GM18511 (cell line): Measurements from ENCODE around the gene PWP1.

ENCODE experiments used
- ATAC-seq: cut with Tn5 transposase; IDR thresholded peaks from one replicate; pipeline ENCODE4 v1.9.1; 2021; ENCODE audit warnings: mild to moderate bottlenecking, moderate library complexity; ENCODE audit not compliant: unreplicated experiment

PWP1 gene

GRCh38 chr12:107685360-107686248 lies at the start of gene PWP1:
Gene PWP1 (plus strand): TSS chr12:107685799. CDS start chr12:107685900, 101 bp downstream.
- peak; percentile 93 for ATAC-seq

GRCh38 chr12:107641154-107641553 lies 44.4 kb upstream of the PWP1 start:
- no peak for ATAC-seq

- no peak for ATAC-seq
These were observed 43.4 kb upstream of the PWP1 start for GRCh38 chr12:107642240-107642639.

- ATAC-seq = no peak
These were observed 39.8 kb upstream of the PWP1 start for GRCh38 chr12:107645630-107646333.

- ATAC-seq = no peak
These were observed 39.2 kb upstream of the PWP1 start for GRCh38 chr12:107646436-107646835.

- no peak for ATAC-seq
These were observed 35.9 kb upstream of the PWP1 start for GRCh38 chr12:107649661-107650061.

GRCh38 chr12:107650977-107651376 lies 34.6 kb upstream of the PWP1 start:
- ATAC-seq = no peak

- no peak for ATAC-seq
These were observed 33.8 kb upstream of the PWP1 start for GRCh38 chr12:107651571-107652449.

- ATAC-seq = no peak
These were observed 32.1 kb upstream of the PWP1 start for GRCh38 chr12:107653519-107653918.

GRCh38 chr12:107654873-107655272 lies 30.7 kb upstream of the PWP1 start:
- ATAC-seq = no peak

GRCh38 chr12:107655281-107656065 lies 30.1 kb upstream of the PWP1 start:
- no peak for ATAC-seq

- ATAC-seq = no peak
These were observed 29.3 kb upstream of the PWP1 start for GRCh38 chr12:107656302-107656701.

- ATAC-seq = no peak
These were observed 28.5 kb upstream of the PWP1 start for GRCh38 chr12:107657133-107657532.

GRCh38 chr12:107657621-107658020 lies 28.0 kb upstream of the PWP1 start:
- no peak for ATAC-seq

GRCh38 chr12:107660235-107660634 lies 25.4 kb upstream of the PWP1 start:
- ATAC-seq = no peak

GRCh38 chr12:107660861-107661415 lies 24.7 kb upstream of the PWP1 start:
- ATAC-seq = no peak

GRCh38 chr12:107661830-107662229 lies 23.8 kb upstream of the PWP1 start:
- no peak for ATAC-seq

- ATAC-seq = no peak
These were observed 23.1 kb upstream of the PWP1 start for GRCh38 chr12:107662484-107662883.

- ATAC-seq = no peak
These were observed 22.3 kb upstream of the PWP1 start for GRCh38 chr12:107663277-107663676.

- no peak for ATAC-seq
These were observed 19.6 kb upstream of the PWP1 start for GRCh38 chr12:107666009-107666408.
